Esophagus squamous epithelium (tissue), 5 donors: ENCODE results near the gene GXYLT2. TPM values are rescaled to one million over a fixed set of nuclear protein-coding genes. Genes with fewer than 3 reads are reported as not detected.

ENCODE experiments used
- DNase-seq: peaks from one replicate; lab custom pipeline; 2025; lab: John Stamatoyannopoulos, UW
- H3K27ac ChIP-seq, 4 donors: fragments of 200-600 bp; sonication (generic); one replicate each; pipeline ENCODE4 v1.5.1; 2016 to 2019; ENCODE audit warnings: mild to moderate bottlenecking in 1 of 4
- H3K27me3 ChIP-seq, 4 donors: fragments of 200-600 bp; sonication (generic); 1 replicate in 3 of 4; 2 replicates in 1 of 4; pipeline versions ENCODE4 v1.5.1 to v1.6.0; 2017 to 2021; ENCODE audit warnings: antibody characterized with exemption in 1 of 4
- H3K36me3 ChIP-seq, 3 donors: fragments of 200-600 bp; sonication (generic); one replicate each; pipeline ENCODE4 v1.5.1; 2016 to 2019
- H3K4me1 ChIP-seq, 3 donors: fragments of 200-600 bp; sonication (generic); one replicate each; pipeline ENCODE4 v1.5.1; 2017 to 2019
- H3K4me3 ChIP-seq, 4 donors: fragments of 200-600 bp; sonication (generic); 1 replicate in 3 of 4; 2 replicates in 1 of 4; pipeline ENCODE4 v1.5.1; 2016 to 2019; ENCODE audit warnings: mild to moderate bottlenecking in 2 of 4, moderate library complexity in 1 of 4
- H3K9me3 ChIP-seq, 3 donors: fragments of 200-600 bp; sonication (generic); one replicate each; pipeline ENCODE4 v1.5.1; 2016 to 2019
- CTCF ChIP-seq, 6 experiments: fragments of 450-650 bp in 4 of 6; fragments of 200-600 bp in 2 of 6; sonication (generic) in 2 of 6; IDR thresholded peaks; one replicate each; pipeline ENCODE4 v1.5.1; 2016 to 2019; ENCODE audit warnings: antibody characterized with exemption in 6 of 6, mild to moderate bottlenecking in 4 of 6, moderate library complexity in 4 of 6
- POLR2A ChIP-seq, 4 donors: fragments of 450-650 bp; IDR thresholded peaks; one replicate each; pipeline ENCODE4 v1.6.1; 2017; ENCODE audit warnings: antibody characterized with exemption in 4 of 4, mild to moderate bottlenecking in 4 of 4, moderate library complexity in 3 of 4
- WGBS, 2 donors: methylation state at CpG; one replicate each; pipeline ENCODE4 v1.1.5; 2018; 5-methylcytosine and 5-hydroxymethylcytosine counted together
- intact Hi-C: fragments of 100-400 bp; cut with DNase I; formaldehyde crosslinking; loops from one replicate; pipeline ENCODE4 v1.15.0; 2022
- total RNA-seq, 4 donors: library from RNA; depleted of rRNA; stranded (reverse); fragments of >200 nt; gene quantifications; one replicate each; pipeline ENCODE4 v1.1.0, GENCODE V29; 2016
- donor health status: DM: yes; HTN: yes; CAD: no.

GXYLT2 gene
- total RNA-seq, 4 donors from 2014 or later: 2.0 to 18.1 (median 3.1) TPM; not detected in 1

GRCh38 chr3:72961752-72962151 is 73.9 kb downstream of the GXYLT2 start:
- WGBS, 2 donors: 69 to 79% methylated on average over 4 of the region's 4 CpGs
- H3K4me1 ChIP-seq: no peaks in the 10 kb centered on the region
- intact Hi-C loops: no loop called here
- DNase-seq: no peak
- H3K4me3 ChIP-seq: no peak overlapping the region
- H3K27me3 ChIP-seq: no peaks in the 10 kb centered on the region
- H3K36me3 ChIP-seq: no peaks in the 10 kb centered on the region
- H3K27ac ChIP-seq: no peak overlapping the region
- TF ChIP-seq CTCF (IDR thresholded peaks at IDR 0.05) (no peak), POLR2A (IDR thresholded peaks at IDR 0.05) (no peak)
- no peaks in the 10 kb centered on the region for H3K9me3 ChIP-seq

GRCh38 chr3:72962317-72962716 is 74.5 kb downstream of the GXYLT2 start:
- TF ChIP-seq CTCF (IDR thresholded peaks at IDR 0.05): no peak
- TF ChIP-seq POLR2A (IDR thresholded peaks at IDR 0.05): no peak
- Histone ChIP-seq H3K9me3 (no peaks in the 10 kb centered on the region), H3K27me3 (no peaks in the 10 kb centered on the region), H3K4me1 (no peaks in the 10 kb centered on the region), H3K27ac (no peak overlapping the region), H3K4me3 (no peak overlapping the region), H3K36me3 (no peaks in the 10 kb centered on the region)
- DNase-seq: no peak
- intact Hi-C loops: no loop called here

GRCh38 chr3:72964633-72965032 is 76.8 kb downstream of the GXYLT2 start:
- no peak for DNase-seq
- TF ChIP-seq POLR2A (IDR thresholded peaks at IDR 0.05): no peak
- Histone ChIP-seq H3K27me3 (no peaks in the 10 kb centered on the region), H3K36me3 (no peaks in the 10 kb centered on the region), H3K4me3 (no peak overlapping the region), H3K9me3 (no peaks in the 10 kb centered on the region), H3K27ac (no peak overlapping the region), H3K4me1 (no peaks in the 10 kb centered on the region)
- intact Hi-C loops: no loop called here

GRCh38 chr3:72968266-72968664 is 80.4 kb downstream of the GXYLT2 start:
- whole genome bisulfite sequencing, 2 donors: 47 to 60% methylated on average over 1 of the region's 1 CpG
- no peak overlapping the region for H3K4me3 ChIP-seq
- H3K4me1 ChIP-seq: peaks cover 0 to 2% (median 0%) of the 10 kb centered on the region in 3 donors
- no peak for DNase-seq
- H3K36me3 ChIP-seq: no peaks in the 10 kb centered on the region
- H3K9me3 ChIP-seq: no peaks in the 10 kb centered on the region
- no peak overlapping the region for H3K27ac ChIP-seq
- TF ChIP-seq CTCF (IDR thresholded peaks at IDR 0.05) (no peak), POLR2A (IDR thresholded peaks at IDR 0.05) (no peak)
- intact Hi-C loops: no loop called here
- H3K27me3 ChIP-seq: no peaks in the 10 kb centered on the region

- Histone ChIP-seq H3K9me3 (no peaks in the 10 kb centered on the region), H3K4me3 (no peak overlapping the region), H3K36me3 (no peaks in the 10 kb centered on the region), H3K27me3 (no peaks in the 10 kb centered on the region), H3K4me1 (peaks cover 0 to 16% (median 0%) of the 10 kb centered on the region in 3 donors), H3K27ac (no peak overlapping the region)
- TF ChIP-seq CTCF (IDR thresholded peaks at IDR 0.05) (no peak), POLR2A (IDR thresholded peaks at IDR 0.05) (no peak)
- DNase-seq: no peak
- intact Hi-C loops: no loop called here
- WGBS, 2 donors: 90 to 95% methylated on average over 3 of the region's 3 CpGs
Observed at GRCh38 chr3:72969766-72970165, 81.9 kb downstream of the GXYLT2 start.

GRCh38 chr3:72970942-72971341 is 83.1 kb downstream of the GXYLT2 start:
- intact Hi-C loops: no loop called here

More at GRCh38 chr3:72970942-72971341, 83.1 kb downstream of the GXYLT2 start:
- DNase-seq: no peak
- H3K36me3 ChIP-seq: no peaks in the 10 kb centered on the region
- H3K4me3 ChIP-seq: no peak overlapping the region
- H3K27ac ChIP-seq: no peak overlapping the region
- 89 to 92% methylated on average over 2 of the region's 2 CpGs for WGBS, 2 donors
- peaks cover 0 to 22% (median 0%) of the 10 kb centered on the region in 3 donors for H3K4me1 ChIP-seq
- H3K9me3 ChIP-seq: no peaks in the 10 kb centered on the region
- H3K27me3 ChIP-seq: no peaks in the 10 kb centered on the region
- TF ChIP-seq POLR2A (IDR thresholded peaks at IDR 0.05) (no peak), CTCF (IDR thresholded peaks at IDR 0.05) (no peak)
